ENCODE results near the gene KCNG3. TPM values are rescaled to one million over a fixed set of nuclear protein-coding genes. Genes with fewer than 3 reads are reported as not detected.

The KCNG3 gene
- total and polyA plus RNA-seq, 9 donors = 0.20 to 2.3 (median 1.3) TPM

GRCh38 chr2:42523341-42523740 is 29.6 kb upstream of the KCNG3 start:
- Histone ChIP-seq H3K4me1 (ENCODE audit: insufficient read depth) (no peaks in the 10 kb centered on the region), H3K27ac (no peak overlapping the region), H3K27me3 (no peaks in the 10 kb centered on the region), H3K4me3 (no peak overlapping the region), H3K9me3 (no peaks in the 10 kb centered on the region), H3K36me3 (no peaks in the 10 kb centered on the region)
- TF ChIP-seq CTCF (IDR thresholded peaks at IDR 0.05) (no peak), EP300 (IDR thresholded peaks at IDR 0.05) (no peak), POLR2A (IDR thresholded peaks at IDR 0.05) (no peak)
- intact Hi-C loops (cut with DNase I) = no loop called here
- DNase-seq = no peak
- WGBS, 3 donors = 70 to 76% (median 74%) methylated on average over 13 of the region's 13 CpGs

- H3K27me3 ChIP-seq = no peaks in the 10 kb centered on the region
- H3K4me3 ChIP-seq = no peak overlapping the region
- H3K9me3 ChIP-seq = no peaks in the 10 kb centered on the region
- H3K4me1 ChIP-seq (ENCODE audit: insufficient read depth) = no peaks in the 10 kb centered on the region
- H3K27ac ChIP-seq = no peak overlapping the region
- intact Hi-C loops (cut with DNase I) = no loop called here
- no peak for TF ChIP-seq CTCF (IDR thresholded peaks at IDR 0.05)
- no peak for TF ChIP-seq POLR2A (IDR thresholded peaks at IDR 0.05)
- no peak for TF ChIP-seq EP300 (IDR thresholded peaks at IDR 0.05)
- no peaks in the 10 kb centered on the region for H3K36me3 ChIP-seq
- WGBS, 3 donors = 46 to 83% (median 67%) methylated on average over 2 of the region's 2 CpGs
- no peak for DNase-seq
These were observed 28.3 kb upstream of the KCNG3 start for GRCh38 chr2:42522035-42522434.

- WGBS, 3 donors = 92 to 94% (median 94%) methylated on average over 8 of the region's 8 CpGs
- Histone ChIP-seq H3K36me3 (no peaks in the 10 kb centered on the region), H3K4me1 (ENCODE audit: insufficient read depth) (no peaks in the 10 kb centered on the region), H3K9me3 (no peaks in the 10 kb centered on the region), H3K27ac (no peak overlapping the region), H3K27me3 (no peaks in the 10 kb centered on the region), H3K4me3 (no peak overlapping the region)
- no peak for DNase-seq
- TF ChIP-seq EP300 (IDR thresholded peaks at IDR 0.05) (no peak), CTCF (IDR thresholded peaks at IDR 0.05) (no peak), POLR2A (IDR thresholded peaks at IDR 0.05) (no peak)
- intact Hi-C loops (cut with DNase I) = no loop called here
These were observed 25.8 kb upstream of the KCNG3 start for GRCh38 chr2:42519624-42520023.

GRCh38 chr2:42516418-42516901 is 22.7 kb upstream of the KCNG3 start:
- DNase-seq = no peak
- Histone ChIP-seq H3K4me3 (no peak overlapping the region), H3K36me3 (no peaks in the 10 kb centered on the region), H3K27ac (no peak overlapping the region), H3K9me3 (no peaks in the 10 kb centered on the region), H3K27me3 (no peaks in the 10 kb centered on the region), H3K4me1 (ENCODE audit: insufficient read depth) (no peaks in the 10 kb centered on the region)
- 93 to 96% (median 95%) methylated on average over 4 of the region's 4 CpGs for WGBS, 3 donors
- no peak for TF ChIP-seq CTCF (IDR thresholded peaks at IDR 0.05)
- TF ChIP-seq POLR2A (IDR thresholded peaks at IDR 0.05) = no peak
- intact Hi-C loops (cut with DNase I) = no loop called here
